ENCODE data around the gene MRO. TPM values are rescaled to one million over a fixed set of nuclear protein-coding genes. Genes with fewer than 3 reads are reported as not detected.
A peak's percentile ranks its signal among the peaks of the same experiment; 100 is the strongest.
"Not testable (repeated sequence)": the region's sequence is repeated elsewhere in the genome, so short reads cannot be mapped to it uniquely, and the experiment has no call there.

MRO gene
- total RNA-seq, 1 experiment from 2014 or later: not detected

GRCh38 chr18:50836521-50836957 lies 16.7 kb upstream of the MRO start:
- peak; percentile 26 for DNase-seq (ENCODE audit: low read depth)

GRCh38 chr18:50833496-50833895 lies 13.7 kb upstream of the MRO start:
- not testable (repeated sequence) for DNase-seq (ENCODE audit: low read depth)

- no peak for DNase-seq (ENCODE audit: low read depth)
These were observed 12.9 kb upstream of the MRO start for GRCh38 chr18:50832754-50833153.

GRCh38 chr18:50830544-50830943 lies 10.7 kb upstream of the MRO start:
- DNase-seq (ENCODE audit: low read depth): no peak

GRCh38 chr18:50829644-50830043 lies 9.8 kb upstream of the MRO start:
- no peak for DNase-seq (ENCODE audit: low read depth)

GRCh38 chr18:50826027-50826426 lies 6.2 kb upstream of the MRO start:
- DNase-seq (ENCODE audit: low read depth): no peak

- no peak for DNase-seq (ENCODE audit: low read depth)
These were observed 5.8 kb upstream of the MRO start for GRCh38 chr18:50825621-50826020.

GRCh38 chr18:50822756-50823155 lies 2.9 kb upstream of the MRO start:
- no peak for DNase-seq (ENCODE audit: low read depth)

- no peak for DNase-seq (ENCODE audit: low read depth)
These were observed 1.2 kb upstream of the MRO start for GRCh38 chr18:50820901-50821520.

- DNase-seq (ENCODE audit: low read depth): no peak
These were observed 639 bp downstream of the MRO start for GRCh38 chr18:50819027-50819727.

- DNase-seq (ENCODE audit: low read depth): no peak
These were observed 3.2 kb downstream of the MRO start for GRCh38 chr18:50816419-50817166.

GRCh38 chr18:50814395-50814794 lies 5.4 kb downstream of the MRO start:
- no peak for DNase-seq (ENCODE audit: low read depth)

GRCh38 chr18:50813353-50813752 lies 6.5 kb downstream of the MRO start:
- no peak for DNase-seq (ENCODE audit: low read depth)

- DNase-seq (ENCODE audit: low read depth): no peak
These were observed 7.0 kb downstream of the MRO start for GRCh38 chr18:50812834-50813233.

GRCh38 chr18:50807176-50807575 lies 12.6 kb downstream of the MRO start:
- no peak for DNase-seq (ENCODE audit: low read depth)

GRCh38 chr18:50806208-50806616 lies 13.6 kb downstream of the MRO start:
- no peak for DNase-seq (ENCODE audit: low read depth)

GRCh38 chr18:50805732-50806131 lies 14.1 kb downstream of the MRO start:
- no peak for DNase-seq (ENCODE audit: low read depth)

- DNase-seq (ENCODE audit: low read depth): no peak
These were observed 16.2 kb downstream of the MRO start for GRCh38 chr18:50803592-50803991.

- DNase-seq (ENCODE audit: low read depth): no peak
These were observed 17.7 kb downstream of the MRO start for GRCh38 chr18:50802141-50802540.

- DNase-seq (ENCODE audit: low read depth): no peak
These were observed 22.7 kb downstream of the MRO start for GRCh38 chr18:50797142-50797541.

GRCh38 chr18:50796495-50796894 lies 23.3 kb downstream of the MRO start:
- no peak for DNase-seq (ENCODE audit: low read depth)
